Colonic mucosa (tissue), 4 donors: ENCODE measurements around the gene PEBP1. TPM values are rescaled to one million over a fixed set of nuclear protein-coding genes. Genes with fewer than 3 reads are reported as not detected.

Source experiments
- DNase-seq: peaks from one replicate; pipeline ENCODE4 v3.0.0-alpha.2; 2020
- H3K27ac ChIP-seq: fragments of 200-600 bp; one replicate; pipeline ENCODE4 v1.8.0; 2021
- H3K27me3 ChIP-seq: fragments of 200-600 bp; one replicate; pipeline ENCODE4 v1.8.0; 2021
- H3K36me3 ChIP-seq: fragments of 200-600 bp; one replicate; pipeline ENCODE4 v1.8.0; 2021
- H3K4me1 ChIP-seq: fragments of 200-600 bp; one replicate; pipeline ENCODE4 v1.8.0; 2021; ENCODE audit warnings: mild to moderate bottlenecking
- H3K4me3 ChIP-seq: fragments of 200-600 bp; one replicate; pipeline ENCODE4 v1.8.0; 2021
- H3K9ac ChIP-seq, 2 donors: one replicate each; pipeline ENCODE4 v1.7.0; 2013; ENCODE audit warnings: control low read depth in 2 of 2, low read depth in 2 of 2, low read length in 2 of 2
- H3K9me3 ChIP-seq: fragments of 200-600 bp; one replicate; pipeline ENCODE4 v1.8.0; 2021
- intact Hi-C: fragments of 100-400 bp; cut with DNase I; formaldehyde crosslinking; loops from one replicate; pipeline ENCODE4 v1.14.1; 2022
- total RNA-seq, 2 donors: library from RNA; stranded (reverse); fragmentation: NEBNext Ultra II Directional in 1 of 2; extraction: Animal tissue kit (Norgen Biotek cat#: 25700) in 1 of 2; gene quantifications; one replicate each; pipeline ENCODE4 v1.2.1, GENCODE V29; 2021
- TF ChIP-seq, protein P1 (sequence below): fragments of 200-600 bp; IDR thresholded peaks from one replicate; pipeline ENCODE4 v1.8.0; 2022; ENCODE audit warnings: antibody characterized with exemption, mild to moderate bottlenecking
- donor health status: healthy.
- donor health status: DM: no; HTN: no; CAD: no.
- donor health status: DM: no; HTN: no; CAD: no.

PEBP1 gene
- total RNA-seq, 2 donors from 2014 or later, result 211 to 215 TPM

DNA sequence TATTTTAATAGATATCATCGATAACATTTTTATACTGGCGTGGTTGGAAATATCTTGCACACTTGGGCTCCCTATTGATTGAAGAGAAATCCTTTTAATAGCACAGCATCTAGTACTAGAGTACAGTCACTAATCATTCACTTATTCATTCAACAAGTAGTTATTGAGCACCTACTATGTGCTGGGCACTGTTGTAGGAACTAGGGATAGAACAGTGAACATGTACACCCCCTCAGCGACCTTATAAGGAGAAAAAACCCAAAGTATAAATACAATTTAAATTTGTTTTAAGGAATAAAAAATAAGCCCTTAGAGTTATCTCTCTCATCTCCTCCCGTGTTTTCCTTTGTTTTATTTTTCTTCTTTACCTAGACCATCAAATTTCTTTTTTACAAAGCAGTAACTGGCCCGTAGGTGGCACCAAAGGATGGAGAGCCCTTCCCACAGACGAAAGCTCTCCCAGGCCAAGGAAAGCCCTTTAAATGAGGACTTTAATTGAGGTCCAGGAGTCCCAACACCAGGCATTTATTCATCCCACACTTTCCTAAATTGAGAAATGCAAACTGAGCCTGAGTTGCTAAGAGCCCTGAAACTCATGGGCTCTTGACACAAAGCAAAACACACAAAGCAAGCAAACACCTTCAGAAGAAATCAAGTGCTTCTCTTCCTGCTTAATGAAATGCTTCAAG, 29.0 kb downstream of the PEBP1 start:
- TF ChIP-seq, protein P1, sequence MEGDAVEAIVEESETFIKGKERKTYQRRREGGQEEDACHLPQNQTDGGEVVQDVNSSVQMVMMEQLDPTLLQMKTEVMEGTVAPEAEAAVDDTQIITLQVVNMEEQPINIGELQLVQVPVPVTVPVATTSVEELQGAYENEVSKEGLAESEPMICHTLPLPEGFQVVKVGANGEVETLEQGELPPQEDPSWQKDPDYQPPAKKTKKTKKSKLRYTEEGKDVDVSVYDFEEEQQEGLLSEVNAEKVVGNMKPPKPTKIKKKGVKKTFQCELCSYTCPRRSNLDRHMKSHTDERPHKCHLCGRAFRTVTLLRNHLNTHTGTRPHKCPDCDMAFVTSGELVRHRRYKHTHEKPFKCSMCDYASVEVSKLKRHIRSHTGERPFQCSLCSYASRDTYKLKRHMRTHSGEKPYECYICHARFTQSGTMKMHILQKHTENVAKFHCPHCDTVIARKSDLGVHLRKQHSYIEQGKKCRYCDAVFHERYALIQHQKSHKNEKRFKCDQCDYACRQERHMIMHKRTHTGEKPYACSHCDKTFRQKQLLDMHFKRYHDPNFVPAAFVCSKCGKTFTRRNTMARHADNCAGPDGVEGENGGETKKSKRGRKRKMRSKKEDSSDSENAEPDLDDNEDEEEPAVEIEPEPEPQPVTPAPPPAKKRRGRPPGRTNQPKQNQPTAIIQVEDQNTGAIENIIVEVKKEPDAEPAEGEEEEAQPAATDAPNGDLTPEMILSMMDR, result no peak
- H3K9ac ChIP-seq, result no peak overlapping the region
- no peaks in the 10 kb centered on the region for H3K4me1 ChIP-seq
- no peaks in the 10 kb centered on the region for H3K36me3 ChIP-seq
- no peak for DNase-seq
- no peaks in the 10 kb centered on the region for H3K9me3 ChIP-seq
- no peak overlapping the region for H3K4me3 ChIP-seq
- intact Hi-C loops, result no loop called here
- no peak overlapping the region for H3K27ac ChIP-seq
- H3K27me3 ChIP-seq, result no peaks in the 10 kb centered on the region

DNA sequence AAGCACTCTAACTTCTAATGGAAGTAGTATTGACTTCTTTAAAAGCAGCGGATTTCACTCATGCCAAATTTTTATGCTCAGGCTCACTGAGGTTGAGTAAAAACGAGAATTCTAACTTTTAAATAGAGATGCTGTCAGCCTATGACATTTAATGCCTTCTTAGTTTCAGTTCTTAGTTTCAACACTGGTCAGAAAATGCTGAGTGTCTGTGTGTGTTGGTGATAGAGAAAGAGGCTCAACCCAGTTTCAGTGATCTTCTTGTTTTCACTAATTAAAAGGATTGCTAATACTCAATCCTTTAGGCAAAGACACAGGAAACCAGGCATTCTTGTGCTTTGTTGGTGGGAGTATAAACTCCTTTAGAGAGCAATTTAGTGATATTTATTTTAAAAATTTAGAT, 31.0 kb downstream of the PEBP1 start:
- H3K4me1 ChIP-seq, result no peaks in the 10 kb centered on the region

DNA sequence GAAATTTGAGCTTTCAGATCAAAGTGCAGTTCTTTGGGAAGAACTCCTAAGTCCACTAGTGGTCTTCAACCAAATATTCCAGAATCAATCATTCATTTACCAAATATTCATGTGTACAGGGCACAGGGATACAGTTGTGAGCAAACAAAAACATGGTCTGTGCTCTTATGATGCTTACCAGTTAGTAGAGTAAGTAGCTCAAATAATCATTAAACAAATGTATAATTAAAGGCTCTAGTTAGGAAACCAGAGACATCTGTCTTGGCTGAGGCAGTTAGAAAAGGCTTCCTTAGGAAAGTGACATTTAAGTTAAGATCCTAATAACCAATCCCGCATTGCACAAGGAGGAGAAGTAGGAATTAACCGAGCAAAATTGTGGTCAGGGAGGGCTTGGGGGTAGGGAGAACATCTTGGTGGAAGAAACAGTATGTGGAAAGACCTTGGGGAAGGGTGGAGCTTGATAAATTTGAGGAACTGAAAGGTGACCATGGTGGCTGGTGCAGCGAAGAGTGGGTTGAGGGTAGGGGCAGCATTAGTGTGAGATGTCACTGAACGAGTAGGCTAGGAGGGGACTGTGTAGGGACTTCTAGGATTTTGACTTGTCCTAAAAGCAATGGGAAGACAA, 40.0 kb downstream of the PEBP1 start:
- no peak overlapping the region for H3K4me3 ChIP-seq
- intact Hi-C loops, result no loop called here

More for the DNA sequence above, 31.0 kb downstream of the PEBP1 start:
- TF ChIP-seq, protein P1, result no peak
- intact Hi-C loops, result no loop called here
- Histone ChIP-seq H3K27ac (no peak overlapping the region), H3K9ac (no peak overlapping the region), H3K27me3 (no peaks in the 10 kb centered on the region), H3K4me3 (no peak overlapping the region), H3K9me3 (no peaks in the 10 kb centered on the region), H3K36me3 (no peaks in the 10 kb centered on the region)
- DNase-seq, result no peak

DNA sequence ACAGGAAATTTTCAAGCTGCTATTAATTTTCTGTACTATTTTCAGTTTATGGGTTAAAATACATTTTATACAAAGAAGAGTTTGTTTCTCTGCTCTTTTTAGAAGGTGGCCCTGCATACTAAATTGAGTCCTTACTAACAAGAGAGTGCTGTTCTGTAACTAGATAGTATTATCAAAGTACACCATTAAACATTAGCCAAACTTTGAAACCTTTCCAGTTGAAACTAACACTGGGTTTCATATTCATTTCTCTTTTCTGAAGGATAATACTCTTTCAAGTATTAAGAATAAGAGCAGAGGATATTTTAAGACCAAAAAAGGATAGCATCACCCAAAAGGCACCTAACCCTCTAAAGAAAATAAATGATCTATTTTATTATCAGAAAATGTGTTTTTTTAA, 47.2 kb downstream of the PEBP1 start:
- Histone ChIP-seq H3K9ac (no peak overlapping the region), H3K27ac (no peak overlapping the region), H3K36me3 (peaks cover 8% of the 10 kb centered on the region), H3K4me3 (no peak overlapping the region), H3K4me1 (no peaks in the 10 kb centered on the region), H3K9me3 (no peaks in the 10 kb centered on the region), H3K27me3 (no peaks in the 10 kb centered on the region)
- intact Hi-C loops, result loop anchor here (2.0 kb wide), 1 partner anchor 194 kb away; the partner anchor contains the start of gene SUDS3
- DNase-seq, result no peak
- TF ChIP-seq, protein P1, result no peak

More for the DNA sequence above, 40.0 kb downstream of the PEBP1 start:
- no peak overlapping the region for H3K27ac ChIP-seq
- TF ChIP-seq, protein P1, result no peak
- H3K36me3 ChIP-seq, result peaks cover 1% of the 10 kb centered on the region
- no peaks in the 10 kb centered on the region for H3K9me3 ChIP-seq
- DNase-seq, result no peak
- H3K27me3 ChIP-seq, result no peaks in the 10 kb centered on the region
- no peak overlapping the region for H3K9ac ChIP-seq
- H3K4me1 ChIP-seq, result no peaks in the 10 kb centered on the region

DNA sequence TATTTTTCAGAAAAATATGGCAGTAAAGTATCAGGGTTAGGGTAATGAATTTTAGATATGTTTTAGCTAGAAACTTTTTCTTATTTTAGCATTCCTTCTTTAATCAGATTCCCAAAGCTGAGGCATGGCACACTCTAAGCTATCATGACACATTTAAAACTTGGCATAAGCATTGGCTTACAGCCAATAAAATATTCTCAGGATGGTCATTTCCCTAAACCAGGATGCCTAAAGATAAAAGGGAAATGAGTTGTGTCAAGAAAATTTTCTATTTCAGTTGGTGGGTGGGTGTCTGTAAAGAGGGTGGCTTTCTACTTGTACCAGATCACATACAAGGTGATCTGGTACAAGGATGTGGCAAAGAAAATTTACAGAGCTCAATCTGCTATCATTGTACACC, 47.8 kb downstream of the PEBP1 start:
- DNase-seq, result no peak
- Histone ChIP-seq H3K9me3 (no peaks in the 10 kb centered on the region), H3K4me1 (no peaks in the 10 kb centered on the region), H3K27me3 (no peaks in the 10 kb centered on the region), H3K36me3 (peaks cover 8% of the 10 kb centered on the region), H3K9ac (no peak overlapping the region), H3K4me3 (no peak overlapping the region), H3K27ac (no peak overlapping the region)
- TF ChIP-seq, protein P1, result no peak
- intact Hi-C loops, result loop anchor here (2.0 kb wide), 1 partner anchor 193 kb away; the partner anchor contains the start of gene SUDS3
